Measurements from ENCODE around the gene ZNF557.
"Not testable (repeated sequence)": the region's sequence is repeated elsewhere in the genome, so short reads cannot be mapped to it uniquely, and the experiment has no call there.

Gene ZNF557

DNA sequence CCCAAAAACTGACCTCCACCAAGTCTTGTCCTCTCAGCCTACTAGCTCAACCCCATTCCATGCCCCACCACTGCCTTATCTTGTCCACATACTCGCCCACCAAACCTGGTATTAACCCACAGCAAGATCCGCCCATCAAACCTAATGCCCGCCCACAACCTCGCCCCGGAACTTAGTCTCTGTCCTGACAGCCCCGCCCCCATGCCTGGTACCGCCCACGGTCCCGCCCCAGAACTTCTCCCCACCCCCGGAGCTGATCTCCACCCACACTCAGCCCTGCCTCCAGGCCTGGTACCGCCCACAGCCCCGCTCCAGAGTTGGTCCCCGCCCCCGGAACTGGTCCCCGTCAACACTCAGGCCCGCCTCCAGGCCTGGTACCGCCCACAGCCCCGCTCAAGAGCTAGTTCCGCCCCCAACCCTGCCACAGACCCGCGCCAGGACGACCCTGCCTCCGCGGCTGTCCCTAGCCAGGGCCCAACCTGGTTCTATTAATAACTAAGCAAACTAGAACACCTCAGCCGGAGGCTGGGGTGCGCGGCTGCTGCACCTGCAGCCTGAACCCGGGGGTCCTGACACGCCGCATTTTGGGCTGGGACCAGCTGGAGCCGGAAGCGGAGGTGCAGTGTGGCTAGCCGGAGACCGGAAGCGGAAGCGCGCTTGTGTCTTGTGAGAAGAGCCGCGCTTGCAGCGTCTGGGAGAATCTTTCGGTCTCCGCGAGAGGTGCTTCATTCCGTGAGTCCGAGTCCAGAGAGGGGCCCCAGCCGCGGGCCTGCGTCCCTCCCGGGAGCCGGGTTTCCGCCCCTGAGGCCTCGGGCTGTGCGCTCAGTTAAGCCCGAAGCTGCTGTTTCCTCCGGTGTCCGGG is at the start of gene ZNF557:
Gene ZNF557 (plus strand): TSS at position 662 of the 862 bp plus-strand sequence. CDS start 5,372 bp downstream, outside the sequence.
- DNase-seq = peak; percentile 98

DNA sequence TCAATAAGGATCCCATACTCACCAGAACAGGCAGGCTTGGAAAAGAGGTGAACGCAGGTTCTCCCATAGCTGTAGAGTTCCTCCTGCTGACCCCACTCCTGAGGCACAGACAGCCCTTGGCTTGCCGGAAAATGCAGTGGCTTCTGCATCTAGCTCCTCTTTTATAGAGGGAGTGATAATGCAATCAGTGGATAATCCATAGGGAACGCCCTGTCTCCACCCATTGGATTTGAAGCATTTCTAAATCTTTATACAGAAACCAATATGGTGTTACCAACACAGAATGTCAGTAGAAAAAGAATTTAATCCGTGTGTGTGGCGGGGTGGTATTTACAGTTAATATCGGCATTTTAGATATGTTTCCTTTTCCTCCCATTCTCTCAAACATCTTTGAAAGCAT is 48.2 kb upstream of the ZNF557 start, which contains the start of gene MBD3L2B:
Gene MBD3L2B (minus strand): TSS at position 101 of the 400 bp plus-strand sequence. CDS start 34 bp downstream, at position 67.
- DNase-seq = not testable (repeated sequence)

DNA sequence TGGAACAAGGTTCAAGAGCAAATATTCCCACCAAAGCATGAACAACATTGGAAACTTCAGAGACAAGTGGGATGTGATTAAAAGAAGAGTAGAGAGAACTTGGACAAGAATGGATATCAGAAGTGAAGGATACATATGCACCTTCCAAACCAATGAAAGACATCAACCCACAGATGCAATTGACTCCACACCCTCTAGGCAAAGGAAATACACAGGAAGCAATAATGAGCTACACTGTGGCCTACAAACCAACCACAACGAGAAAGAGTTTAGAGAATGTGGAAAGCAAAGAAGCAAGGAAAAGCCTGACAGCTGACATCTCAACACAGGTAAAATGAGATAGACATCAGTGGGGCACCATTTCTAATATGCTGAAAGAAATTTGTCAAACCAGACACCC is 40.7 kb upstream of the ZNF557 start:
- DNase-seq = not testable (repeated sequence)

DNA sequence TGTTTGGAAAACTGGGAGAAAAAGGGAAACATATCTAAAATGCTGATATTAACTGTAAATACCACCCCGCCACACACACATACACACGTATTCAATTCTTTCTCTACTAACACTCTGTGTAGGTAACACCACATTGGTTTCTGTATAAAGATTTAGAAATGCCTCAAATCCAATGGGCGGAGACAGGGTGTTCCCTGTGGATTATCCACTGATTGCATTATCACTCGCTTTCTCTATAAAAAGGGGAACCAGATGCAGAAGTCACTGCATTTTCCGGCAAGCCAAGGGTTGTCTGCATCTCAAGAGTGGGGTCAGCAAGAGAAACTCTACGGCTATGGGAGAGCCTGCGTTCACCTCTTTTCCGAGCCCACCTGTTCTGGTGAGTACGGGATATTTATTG is 39.2 kb upstream of the ZNF557 start, which contains the start of gene MBD3L5:
Gene MBD3L5 (plus strand): TSS at position 301 of the 400 bp plus-strand sequence. CDS start 34 bp downstream, at position 335.
- DNase-seq = not testable (repeated sequence)

DNA sequence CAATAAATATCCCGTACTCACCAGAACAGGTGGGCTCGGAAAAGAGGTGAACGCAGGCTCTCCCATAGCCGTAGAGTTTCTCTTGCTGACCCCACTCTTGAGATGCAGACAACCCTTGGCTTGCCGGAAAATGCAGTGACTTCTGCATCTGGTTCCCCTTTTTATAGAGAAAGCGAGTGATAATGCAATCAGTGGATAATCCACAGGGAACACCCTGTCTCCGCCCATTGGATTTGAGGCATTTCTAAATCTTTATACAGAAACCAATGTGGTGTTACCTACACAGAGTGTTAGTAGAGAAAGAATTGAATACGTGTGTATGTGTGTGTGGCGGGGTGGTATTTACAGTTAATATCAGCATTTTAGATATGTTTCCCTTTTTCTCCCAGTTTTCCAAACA is 29.4 kb upstream of the ZNF557 start, which contains the start of gene MBD3L4:
Gene MBD3L4 (minus strand): TSS at position 101 of the 400 bp plus-strand sequence. CDS start 35 bp downstream, at position 66.
- not testable (repeated sequence) for DNase-seq

DNA sequence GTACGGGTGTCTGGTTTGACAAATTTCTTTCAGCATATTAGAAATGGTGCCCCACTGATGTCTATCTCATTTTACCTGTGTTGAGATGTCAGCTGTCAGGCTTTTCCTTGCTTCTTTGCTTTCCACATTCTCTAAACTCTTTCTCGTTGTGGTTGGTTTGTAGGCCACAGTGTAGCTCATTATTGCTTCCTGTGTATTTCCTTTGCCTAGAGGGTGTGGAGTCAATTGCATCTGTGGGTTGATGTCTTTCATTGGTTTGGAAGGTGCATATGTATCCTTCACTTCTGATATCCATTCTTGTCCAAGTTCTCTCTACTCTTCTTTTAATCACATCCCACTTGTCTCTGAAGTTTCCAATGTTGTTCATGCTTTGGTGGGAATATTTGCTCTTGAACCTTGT is 27.9 kb upstream of the ZNF557 start:
- not testable (repeated sequence) for DNase-seq

DNA sequence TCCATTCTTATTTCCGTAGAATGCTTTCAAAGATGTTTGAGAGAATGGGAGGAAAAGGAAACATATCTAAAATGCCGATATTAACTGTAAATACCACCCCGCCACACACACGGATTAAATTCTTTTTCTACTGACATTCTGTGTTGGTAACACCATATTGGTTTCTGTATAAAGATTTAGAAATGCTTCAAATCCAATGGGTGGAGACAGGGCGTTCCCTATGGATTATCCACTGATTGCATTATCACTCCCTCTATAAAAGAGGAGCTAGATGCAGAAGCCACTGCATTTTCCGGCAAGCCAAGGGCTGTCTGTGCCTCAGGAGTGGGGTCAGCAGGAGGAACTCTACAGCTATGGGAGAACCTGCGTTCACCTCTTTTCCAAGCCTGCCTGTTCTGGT is 20.5 kb upstream of the ZNF557 start, which contains the start of gene MBD3L2:
Gene MBD3L2 (plus strand): TSS at position 301 of the 400 bp plus-strand sequence. CDS start 53 bp downstream, at position 354.
- DNase-seq = not testable (repeated sequence)

DNA sequence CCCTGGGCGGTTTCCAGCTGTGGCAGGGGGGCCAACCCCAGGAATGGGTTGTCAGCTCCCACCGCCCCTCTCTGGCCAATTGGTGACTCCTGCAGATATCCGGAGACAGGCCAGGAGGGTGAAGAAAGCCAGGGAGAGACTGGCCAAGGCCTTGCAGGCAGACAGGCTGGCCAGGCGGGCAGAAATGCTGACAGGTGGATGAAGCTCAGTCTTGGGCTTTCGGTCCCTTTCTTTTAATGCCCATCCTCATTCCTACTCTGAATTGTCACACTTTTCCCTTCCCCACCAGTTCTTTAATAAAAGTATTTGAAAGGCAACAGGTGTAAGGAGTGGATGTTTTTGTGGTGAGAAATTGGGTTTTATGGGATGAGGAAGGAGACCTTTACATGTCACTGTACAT is 18.1 kb upstream of the ZNF557 start:
- DNase-seq = not testable (repeated sequence)

DNA sequence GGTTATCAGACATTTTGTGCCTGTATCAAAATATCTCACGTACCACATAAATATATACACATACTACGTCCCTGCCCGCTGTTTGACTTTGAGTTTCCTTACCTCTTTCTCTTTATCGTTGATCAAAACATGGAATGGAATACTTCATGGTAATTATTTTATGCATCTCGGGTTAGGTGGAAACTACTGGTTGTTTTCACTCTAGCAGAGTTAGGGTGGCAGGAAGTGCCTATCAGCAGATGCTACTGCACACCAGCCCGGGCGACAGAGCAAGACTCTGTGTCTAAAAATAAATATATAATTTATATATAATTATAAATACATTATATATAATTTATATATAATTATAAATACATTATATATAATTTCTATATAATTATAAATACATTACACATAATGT is 16.6 kb upstream of the ZNF557 start:
- DNase-seq = not testable (repeated sequence)

DNA sequence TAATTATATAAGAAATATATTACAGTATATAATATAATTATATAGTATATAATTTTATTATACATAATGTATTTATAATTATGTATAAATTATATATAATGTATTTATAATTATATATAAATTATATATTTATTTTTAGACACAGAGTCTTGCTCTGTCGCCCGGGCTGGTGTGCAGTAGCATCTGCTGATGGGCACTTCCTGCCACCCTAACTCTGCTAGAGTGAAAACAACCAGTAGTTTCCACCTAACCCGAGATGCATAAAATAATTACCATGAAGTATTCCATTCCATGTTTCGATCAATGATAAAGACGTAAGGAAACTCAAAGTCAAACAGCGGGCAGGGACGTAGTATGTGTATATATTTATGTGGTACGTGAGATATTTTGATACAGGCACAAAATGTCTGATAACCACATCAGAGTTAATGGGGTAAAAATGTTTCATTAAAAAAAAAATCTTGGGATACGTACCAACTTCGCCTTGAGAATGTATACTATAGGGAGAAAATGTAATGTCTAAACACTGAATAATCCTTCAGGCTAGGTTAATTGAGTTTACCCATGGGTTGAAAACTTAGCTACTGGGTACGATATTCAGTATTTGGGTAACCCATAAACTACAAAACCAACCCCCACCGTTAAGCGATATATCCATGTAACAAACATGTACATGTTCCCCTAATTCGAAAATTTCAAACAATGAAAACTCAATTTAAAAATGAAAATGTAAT is 14.7 kb upstream of the ZNF557 start:
- not testable (repeated sequence) for DNase-seq

DNA sequence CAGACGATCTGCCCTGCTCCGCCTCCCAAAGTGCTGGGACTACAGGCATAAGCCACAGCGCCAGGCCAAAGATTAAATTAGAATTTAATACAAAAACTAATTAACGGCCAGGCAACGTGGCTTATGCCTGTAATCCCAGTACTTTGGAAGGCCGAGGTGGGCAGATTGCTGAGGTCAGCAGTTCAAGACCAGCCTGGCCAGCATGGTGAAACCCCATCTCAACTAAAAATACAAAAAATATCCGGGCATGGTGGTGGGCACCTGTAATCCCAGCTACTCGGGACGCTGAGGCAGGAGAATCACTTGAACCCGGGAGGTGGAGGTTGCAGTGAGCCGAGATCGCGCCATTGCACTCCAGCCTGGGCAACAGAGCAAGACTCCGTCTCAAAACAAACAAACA is 13.8 kb upstream of the ZNF557 start:
- DNase-seq = not testable (repeated sequence)

DNA sequence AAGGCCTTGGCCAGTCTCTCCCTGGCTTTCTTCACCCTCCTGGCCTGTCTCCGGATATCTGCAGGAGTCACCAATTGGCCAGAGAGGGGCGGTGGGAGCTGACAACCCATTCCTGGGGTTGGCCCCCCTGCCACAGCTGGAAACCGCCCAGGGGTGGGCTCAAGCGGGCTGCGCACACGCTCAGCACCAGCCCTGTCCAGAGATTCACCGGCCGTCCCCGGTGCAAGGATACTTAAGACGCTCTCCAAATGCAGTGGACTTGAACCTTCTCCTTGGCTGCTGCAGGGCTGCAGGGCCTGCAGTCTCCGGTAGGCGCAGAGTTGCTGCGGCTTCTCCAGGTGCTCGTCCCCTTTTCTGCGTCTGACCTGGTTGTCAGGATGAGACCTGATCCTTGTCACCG is 13.1 kb upstream of the ZNF557 start:
- DNase-seq = not testable (repeated sequence)

DNA sequence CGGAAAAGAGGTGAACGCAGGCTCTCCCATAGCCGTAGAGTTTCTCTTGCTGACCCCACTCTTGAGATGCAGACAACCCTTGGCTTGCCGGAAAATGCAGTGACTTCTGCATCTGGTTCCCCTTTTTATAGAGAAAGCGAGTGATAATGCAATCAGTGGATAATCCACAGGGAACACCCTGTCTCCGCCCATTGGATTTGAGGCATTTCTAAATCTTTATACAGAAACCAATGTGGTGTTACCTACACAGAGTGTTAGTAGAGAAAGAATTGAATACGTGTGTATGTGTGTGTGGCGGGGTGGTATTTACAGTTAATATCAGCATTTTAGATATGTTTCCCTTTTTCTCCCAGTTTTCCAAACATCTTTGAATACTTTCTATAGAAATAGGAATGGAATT is 10.9 kb upstream of the ZNF557 start, which contains the start of gene MBD3L3:
Gene MBD3L3 (minus strand): TSS at position 101 of the 400 bp plus-strand sequence. CDS start 71 bp downstream, at position 30.
- not testable (repeated sequence) for DNase-seq

DNA sequence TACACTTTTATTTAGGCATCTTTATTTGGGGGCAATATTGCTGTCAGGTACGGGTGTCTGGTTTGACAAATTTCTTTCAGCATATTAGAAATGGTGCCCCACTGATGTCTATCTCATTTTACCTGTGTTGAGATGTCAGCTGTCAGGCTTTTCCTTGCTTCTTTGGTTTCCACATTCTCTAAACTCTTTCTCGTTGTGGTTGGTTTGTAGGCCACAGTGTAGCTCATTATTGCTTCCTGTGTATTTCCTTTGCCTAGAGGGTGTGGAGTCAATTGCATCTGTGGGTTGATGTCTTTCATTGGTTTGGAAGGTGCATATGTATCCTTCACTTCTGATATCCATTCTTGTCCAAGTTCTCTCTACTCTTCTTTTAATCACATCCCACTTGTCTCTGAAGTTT is 9.5 kb upstream of the ZNF557 start:
- not testable (repeated sequence) for DNase-seq

DNA sequence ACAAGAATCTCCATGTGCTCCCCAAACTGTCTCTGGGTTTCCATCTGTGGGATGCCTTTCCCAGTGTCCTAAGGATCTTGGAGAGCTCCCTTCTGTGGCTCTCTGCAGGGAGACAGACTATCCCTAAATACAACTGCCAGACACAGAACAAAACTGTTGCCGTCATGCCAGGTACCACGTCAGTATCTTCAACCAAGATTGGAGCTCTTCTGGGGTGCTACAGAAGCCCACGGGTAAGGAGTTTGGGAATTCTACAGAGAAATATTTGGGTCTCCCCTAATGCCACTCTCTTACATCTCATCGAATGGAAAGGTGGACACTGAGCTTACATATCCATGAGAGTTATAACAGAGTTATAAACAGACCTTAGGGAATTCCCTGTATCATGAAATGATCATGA is 6.2 kb upstream of the ZNF557 start:
- DNase-seq = no peak

DNA sequence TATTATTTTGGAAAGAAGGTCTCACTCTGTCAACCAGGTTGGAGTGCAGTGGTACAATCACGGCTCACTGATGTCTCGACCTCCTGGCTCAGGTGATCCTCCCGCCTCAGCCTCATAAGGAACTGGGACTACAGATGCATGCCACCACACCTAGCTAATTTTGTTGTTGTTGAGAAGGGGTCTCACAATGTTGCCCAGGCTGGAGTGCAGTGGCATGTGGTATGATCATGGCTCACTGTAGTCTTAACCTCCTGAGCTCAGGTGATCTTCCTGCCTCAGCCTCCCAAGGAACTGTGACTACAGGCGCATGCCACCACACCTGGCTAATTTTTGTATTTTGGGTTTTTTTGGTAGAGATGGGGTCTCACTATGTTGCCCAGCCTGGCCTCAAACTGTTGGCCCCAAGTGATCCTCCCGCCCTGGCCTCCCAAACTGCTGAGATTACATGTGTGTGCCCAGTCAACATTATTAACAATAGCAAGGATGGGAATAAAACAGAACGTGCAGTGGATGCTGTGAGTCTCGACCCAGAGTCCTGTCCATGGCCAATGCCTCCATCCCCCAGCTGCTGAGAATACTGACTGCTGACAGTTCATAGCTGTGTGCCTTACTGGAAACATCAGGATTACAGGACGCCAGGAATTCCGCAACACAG is 5.6 kb upstream of the ZNF557 start:
- no peak for DNase-seq

DNA sequence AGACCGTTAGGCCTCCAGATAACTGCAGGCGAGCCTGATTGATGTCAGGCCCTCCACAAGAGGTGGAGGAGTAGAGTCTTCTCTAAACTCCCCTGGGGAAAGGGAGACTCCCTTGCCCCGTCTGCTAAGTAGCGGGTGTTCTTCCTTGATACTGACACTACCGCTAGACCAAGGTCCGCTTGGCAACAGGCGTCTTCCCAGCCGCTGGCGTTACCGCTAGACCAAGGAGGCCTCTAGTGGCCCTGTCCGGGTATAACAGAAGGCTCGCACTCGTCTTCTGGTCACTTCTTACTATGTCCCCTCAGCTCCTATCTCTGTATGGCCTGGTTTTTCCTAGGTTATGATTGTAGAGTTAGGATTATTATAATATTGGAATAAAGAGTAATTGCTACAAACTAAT is 2.4 kb upstream of the ZNF557 start:
- DNase-seq = not testable (repeated sequence)

DNA sequence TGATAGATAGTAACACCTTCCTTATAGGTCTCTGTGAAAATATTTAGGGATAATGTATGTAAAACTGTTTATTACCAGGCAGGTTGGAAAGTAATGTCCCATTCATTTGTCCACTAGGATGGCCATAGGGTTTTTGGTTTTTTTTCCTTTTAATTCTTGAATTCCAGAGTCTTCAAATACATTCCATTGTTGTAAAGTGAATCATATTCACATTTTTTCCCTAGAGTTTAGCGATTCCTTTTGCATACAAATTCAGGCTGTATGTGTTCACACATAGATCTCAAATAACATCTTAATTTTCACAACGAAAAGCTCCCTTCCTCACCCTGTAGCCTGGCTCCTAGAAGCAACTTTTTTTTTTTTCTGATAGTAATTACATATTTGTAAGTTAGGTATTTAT is 1.8 kb upstream of the ZNF557 start:
- DNase-seq = no peak

DNA sequence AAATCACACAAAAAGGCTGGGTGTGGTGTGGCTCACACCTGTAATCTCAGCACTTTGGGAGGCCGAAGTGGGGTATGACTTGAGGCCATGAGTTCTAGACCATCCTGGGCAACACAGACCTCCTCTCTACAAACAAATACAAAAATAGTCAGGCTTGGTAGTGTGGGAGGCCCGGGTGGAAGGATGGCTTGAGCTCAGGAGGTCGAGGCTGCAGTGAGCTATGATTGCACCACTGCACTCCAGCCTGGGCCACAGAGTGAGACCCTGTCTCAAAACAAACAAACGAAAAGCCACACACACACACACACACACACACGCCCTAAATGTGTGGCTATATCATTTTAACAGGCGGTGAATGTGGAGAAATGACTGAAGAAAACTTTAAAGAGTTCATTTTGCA is 904 bp upstream of the ZNF557 start:
- no peak for DNase-seq

DNA sequence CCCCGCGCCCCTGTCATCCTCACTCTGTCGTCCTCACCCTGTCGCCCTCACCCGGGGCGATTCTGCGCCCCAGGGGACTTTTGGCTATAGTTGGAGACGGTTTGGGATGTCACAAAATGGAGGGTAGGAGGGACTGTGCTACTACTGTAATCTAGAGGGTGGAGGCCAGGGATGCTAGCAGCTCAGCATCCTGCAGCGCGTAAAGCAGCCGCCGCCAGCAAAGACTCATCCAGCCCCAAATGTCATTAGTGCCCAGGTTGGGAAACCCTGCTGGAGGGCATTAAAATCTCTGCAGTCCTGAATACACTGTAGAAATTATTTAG is 362 bp downstream of the ZNF557 start:
- DNase-seq = no peak

DNA sequence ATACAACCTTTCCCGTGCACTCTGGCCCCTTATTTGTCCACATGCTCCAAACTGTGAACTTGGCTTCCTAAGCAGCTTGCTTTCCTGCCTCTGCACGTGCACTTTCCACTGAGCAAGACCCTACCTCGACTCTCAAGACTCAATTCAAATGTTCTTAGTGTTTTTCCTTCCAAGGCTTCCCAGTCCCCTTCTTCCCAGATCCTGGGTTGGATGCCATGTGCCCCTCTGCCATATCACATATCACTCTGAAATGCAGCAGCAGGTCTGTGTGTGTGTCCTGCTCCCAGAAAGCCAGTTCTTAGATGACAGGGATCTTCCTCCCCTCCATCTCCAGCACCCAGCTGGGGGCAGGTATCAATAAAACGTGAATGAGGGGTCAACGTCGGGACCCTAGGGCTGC is 3.0 kb downstream of the ZNF557 start:
- no peak for DNase-seq

DNA sequence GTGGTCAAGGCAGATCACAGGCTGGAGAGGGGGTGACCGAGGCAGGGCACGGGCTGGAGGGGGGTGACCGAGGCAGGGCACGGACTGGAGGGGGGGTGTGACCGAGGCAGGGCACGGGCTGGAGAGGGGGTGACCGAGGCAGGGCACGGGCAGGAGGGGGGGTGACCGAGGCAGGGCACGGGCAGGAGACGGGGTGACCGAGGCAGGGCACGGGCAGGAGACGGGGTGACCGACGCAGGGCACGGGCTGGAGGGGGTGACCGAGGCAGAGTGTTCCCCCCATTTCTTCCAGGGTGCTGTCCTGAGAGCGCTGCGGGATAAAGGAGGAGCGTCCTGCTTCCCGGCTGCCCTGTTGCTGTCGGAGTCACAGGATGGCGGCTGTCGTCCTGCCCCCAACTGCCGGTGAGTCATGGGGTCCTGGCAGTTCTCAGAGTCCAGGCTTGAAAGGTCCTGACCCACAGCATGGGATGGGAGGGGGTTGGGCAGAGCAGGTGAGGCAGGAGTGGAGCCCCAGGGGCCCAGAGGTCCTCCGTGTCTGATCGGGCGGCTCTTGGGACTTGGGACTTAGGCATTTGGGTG is 5.3 kb downstream of the ZNF557 start:
- no peak for DNase-seq
